IMR-90 (cell line): ENCODE measurements around the gene PRMT7. TPM values are rescaled to one million over a fixed set of nuclear protein-coding genes. Genes with fewer than 3 reads are reported as not detected.

Source experiments
- ATAC-seq: fragments of 200-7000 bp; cut with Tn5 transposase; 2 replicates; pipeline ENCODE4 v1.9.1; 2020; ENCODE audit warnings: low read depth, mild to moderate bottlenecking, moderate library complexity
- BruUV-seq: library from RNA; stranded (reverse); fragments of 400-500 nt; replicated peaks from 2 replicates; lab custom pipeline; 2021; lab: Mats Ljungman, UMichigan
- CTCF ChIA-PET: fragments of 300-600 bp; formaldehyde crosslinking; extraction: SDS; loops from one replicate; lab custom pipeline; 2021; ENCODE audit warnings: antibody characterized with exemption; lab: Yijun Ruan, JAX
- POLR2A ChIA-PET: fragments of 300-600 bp; sonication (Branson Sonifier 250); formaldehyde crosslinking; loops from one replicate; lab custom pipeline; 2022; ENCODE audit warnings: antibody characterized with exemption; ENCODE audit not compliant: unreplicated experiment; lab: Charles Lee
- DNase-seq: peaks from one replicate; pipeline ENCODE4 v3.0.0; 2013
- H2AFZ ChIP-seq: replicated peaks from 2 replicates; pipeline ENCODE3; 2013; ENCODE audit warnings: low read length, mild to moderate bottlenecking; ENCODE audit not compliant: poor library complexity
- H2AK5ac ChIP-seq: 2 replicates; pipeline ENCODE4 v1.6.1; 2013; ENCODE audit warnings: low read depth, low read length, inconsistent platforms
- H2AK9ac ChIP-seq: replicated peaks from 2 replicates; pipeline ENCODE3; 2013; ENCODE audit warnings: mild to moderate bottlenecking, low read depth, low read length, moderate library complexity; ENCODE audit not compliant: poor library complexity
- H2BK120ac ChIP-seq: 2 replicates; pipeline ENCODE4 v1.6.1; 2013; ENCODE audit warnings: low read depth, low read length, inconsistent platforms
- H2BK15ac ChIP-seq: 3 replicates; pipeline ENCODE4 v1.6.1; 2013; ENCODE audit warnings: low read depth, low read length, inconsistent platforms
- H2BK20ac ChIP-seq: 2 replicates; pipeline ENCODE4 v1.6.1; 2013; ENCODE audit warnings: low read depth, mild to moderate bottlenecking, inconsistent platforms, low read length, moderate library complexity
- H2BK5ac ChIP-seq: 2 replicates; pipeline ENCODE4 v1.6.1; 2013; ENCODE audit warnings: mild to moderate bottlenecking, low read depth, low read length, inconsistent platforms; ENCODE audit not compliant: poor library complexity, severe bottlenecking
- H3K14ac ChIP-seq: replicated peaks from 2 replicates; pipeline ENCODE4 v1.6.1; 2013; ENCODE audit warnings: low read depth, low read length, inconsistent platforms
- H3K18ac ChIP-seq: 2 replicates; pipeline ENCODE4 v1.6.1; 2013; ENCODE audit warnings: low read depth, low read length, control low read depth
- H3K23ac ChIP-seq: 2 replicates; pipeline ENCODE4 v1.6.1; 2013; ENCODE audit warnings: low read depth, low read length, inconsistent platforms
- H3K27ac ChIP-seq: 2 replicates; pipeline ENCODE4 v1.5.1; 2013; ENCODE audit warnings: mild to moderate bottlenecking, control low read depth, low read length; ENCODE audit not compliant: insufficient read depth
- H3K27me3 ChIP-seq: 2 replicates; pipeline ENCODE4 v1.6.1; 2013; ENCODE audit warnings: low read length; ENCODE audit not compliant: control insufficient read depth, insufficient read depth
- H3K36me3 ChIP-seq: 2 replicates; pipeline ENCODE4 v1.6.1; 2013; ENCODE audit warnings: low read length, mixed read lengths; ENCODE audit not compliant: control insufficient read depth, insufficient read depth
- H3K4ac ChIP-seq: 2 replicates; pipeline ENCODE4 v1.6.1; 2013; ENCODE audit warnings: low read depth, low read length, inconsistent platforms
- H3K4me1 ChIP-seq: 2 replicates; pipeline ENCODE4 v1.6.1; 2013; ENCODE audit warnings: low read length, mixed read lengths; ENCODE audit not compliant: control insufficient read depth, insufficient read depth
- H3K4me2 ChIP-seq: 2 replicates; pipeline ENCODE4 v1.6.1; 2013; ENCODE audit warnings: low read depth, mild to moderate bottlenecking, control low read depth, low read length, moderate library complexity
- H3K4me3 ChIP-seq: 2 replicates; pipeline ENCODE4 v1.5.1; 2013; ENCODE audit warnings: low read depth, mild to moderate bottlenecking, control low read depth, low read length, moderate library complexity; ENCODE audit not compliant: insufficient read depth
- H3K56ac ChIP-seq: 2 replicates; pipeline ENCODE4 v1.6.1; 2013; ENCODE audit warnings: low read length, inconsistent platforms; ENCODE audit not compliant: insufficient read depth; ENCODE audit errors: extremely low read depth
- H3K79me1 ChIP-seq, 2 experiments: 2 replicates each; pipeline ENCODE4 v1.6.1; 2013; ENCODE audit warnings: low read length in 2 of 2, inconsistent platforms in 1 of 2, low read depth in 1 of 2
- H3K9ac ChIP-seq: 2 replicates; pipeline ENCODE4 v1.6.1; 2013; ENCODE audit warnings: low read depth, low read length, control low read depth
- H3K9me1 ChIP-seq: 2 replicates; pipeline ENCODE4 v1.6.1; 2013; ENCODE audit warnings: low read length, inconsistent platforms; ENCODE audit not compliant: insufficient read depth
- H3K9me3 ChIP-seq: 2 replicates; pipeline ENCODE4 v1.6.1; 2013; ENCODE audit warnings: low read length; ENCODE audit not compliant: control insufficient read depth, insufficient read depth
- H4K20me1 ChIP-seq: 2 replicates; pipeline ENCODE4 v1.6.1; 2013; ENCODE audit warnings: low read length, inconsistent platforms; ENCODE audit not compliant: insufficient read depth
- H4K5ac ChIP-seq: 2 replicates; pipeline ENCODE4 v1.6.1; 2013; ENCODE audit warnings: mild to moderate bottlenecking, low read depth, low read length, control low read depth
- H4K8ac ChIP-seq, 2 experiments: 2 replicates each; pipeline ENCODE4 v1.6.1; 2013; ENCODE audit warnings: low read depth in 2 of 2, low read length in 2 of 2, control low read depth in 1 of 2, inconsistent platforms in 1 of 2
- H4K91ac ChIP-seq: 2 replicates; pipeline ENCODE4 v1.6.1; 2013; ENCODE audit warnings: low read depth, low read length, inconsistent platforms; ENCODE audit not compliant: insufficient read depth
- BHLHE40 ChIP-seq: fragments of 150-350 bp; IDR thresholded peaks from 2 replicates; pipeline ENCODE4 v1.6.1; 2016; ENCODE audit warnings: mild to moderate bottlenecking, low read depth, low read length
- CHD1 ChIP-seq: IDR thresholded peaks from 2 replicates; pipeline ENCODE4 v1.6.1; 2012; ENCODE audit warnings: low read depth, low read length, improper control_type of control experiment
- CTCF ChIP-seq: conservative IDR thresholded peaks from 2 replicates; pipeline ENCODE4 v1.5.1; 2012; ENCODE audit warnings: mild to moderate bottlenecking, low read depth, low read length, improper control_type of control experiment
- ELK1 ChIP-seq: fragments of 150-350 bp; IDR thresholded peaks from 2 replicates; pipeline ENCODE4 v1.6.1; 2016; ENCODE audit warnings: low read depth, mild to moderate bottlenecking, low read length, moderate library complexity, borderline replicate concordance
- POLR2A ChIP-seq: IDR thresholded peaks from 2 replicates; pipeline ENCODE4 v1.6.1; 2012; ENCODE audit warnings: mild to moderate bottlenecking, low read depth, low read length
- WGBS, 2 experiments: methylation state at CpG; one replicate each; pipeline versions ENCODE4 v1.1.5 to v1.1.7; 2013; ENCODE audit warnings: missing lambda C conversion rate in 2 of 2; ENCODE audit not compliant: insufficient read length in 1 of 2; ENCODE audit errors: extremely low coverage in 2 of 2; 5-methylcytosine and 5-hydroxymethylcytosine counted together
- dilution Hi-C: fragments of 300-500 bp; cut with HindIII; formaldehyde crosslinking; loops from one replicate; pipeline ENCODE4 v1.14.3; 2018; ENCODE audit warnings: low sequenced_read_pairs; ENCODE audit not compliant: unreplicated experiment
- in situ Hi-C: fragments of 300-500 bp; cut with MboI; formaldehyde crosslinking; loops from 3 replicates; pipeline ENCODE4 v1.14.3; 2019; ENCODE audit warnings: low sequenced_read_pairs, inconsistent platforms, mixed read lengths
- intact Hi-C: fragments of 100-400 bp; cut with micrococcal nuclease; formaldehyde crosslinking; loops from 2 replicates; pipeline ENCODE4 v1.10.0; 2022
- polyA plus RNA-seq, 3 experiments: library from polyadenylated mRNA; depleted of rRNA; stranded (reverse); fragments of >200 nt; gene quantifications; 2 replicates each; pipeline ENCODE4 v1.2.3, GENCODE V29; 2012; ENCODE audit warnings: low replicate concordance in 1 of 3
- total RNA-seq: library from RNA; depleted of rRNA; stranded (reverse); fragments of >200 nt; gene quantifications from 2 replicates; pipeline ENCODE4 v1.2.3, GENCODE V29; 2012

PRMT7 gene
- total and polyA plus RNA-seq, 2 of the 4 experiments (the other 2 are of a cell fraction): 63.1 to 68.6 TPM

GRCh38 chr16:68362262-68362913 is 51.6 kb downstream of the PRMT7 start:
- Histone ChIP-seq H3K36me3 (peaks cover 8% of the 10 kb centered on the region), H3K4me2 (no peak overlapping the region), H3K23ac (no peak overlapping the region; the same call in 1 of the 2 replicates), H4K5ac (no peak overlapping the region), H2BK15ac (no peak overlapping the region), H2BK20ac (no peak overlapping the region), H3K79me1 (no peaks in the 10 kb centered on the region), H3K27me3 (peaks cover 6% of the 10 kb centered on the region; the same call in 1 of the 2 replicates), H2AK5ac (no peak overlapping the region), H3K14ac (no peak overlapping the region), H4K8ac (no peak overlapping the region), H2AFZ (no peak overlapping the region), H3K9me3 (no peaks in the 10 kb centered on the region), H2AK9ac (no peak overlapping the region), H3K27ac (no peak overlapping the region), H4K20me1 (no peaks in the 10 kb centered on the region), H2BK120ac (no peak overlapping the region), H3K18ac (no peak overlapping the region), H4K91ac (no peak overlapping the region), H3K4ac (no peak overlapping the region), H3K56ac (no peak overlapping the region), H3K4me3 (no peak overlapping the region), H2BK5ac (no peak overlapping the region), H3K4me1 (no peaks in the 10 kb centered on the region), H3K9ac (no peak overlapping the region), H3K9me1 (no peaks in the 10 kb centered on the region)
- ATAC-seq (no peak), DNase-seq (no peak)
- in situ Hi-C loops (no loop called here), dilution Hi-C loops (no loop called here), intact Hi-C loops (no loop called here)
- WGBS, 2 experiments: 64% methylated on average over 5 of the region's 8 CpGs; no CpG with 5 or more reads in 1 of the 2 experiments
- no peak for TF ChIP-seq CHD1
- no peak for TF ChIP-seq BHLHE40
- TF ChIP-seq ELK1: no peak
- TF ChIP-seq CTCF: no peak
- no peak for TF ChIP-seq POLR2A
- CTCF ChIA-PET: interaction anchor here (1.2 kb wide), 1 partner anchor 18 kb away, joined by 3 read pairs; no protein-coding TSS in a partner anchor
- POLR2A ChIA-PET: no interaction called here
- no TSS peak for BruUV-seq
